HG03196 (cell line): ENCODE measurements around the gene STXBP5L.
"Not testable (repeated sequence)": the region's sequence is repeated elsewhere in the genome, so short reads cannot be mapped to it uniquely, and the experiment has no call there.

Source experiments
- ATAC-seq: cut with Tn5 transposase; IDR thresholded peaks from one replicate; pipeline ENCODE4 v1.9.1; 2021; ENCODE audit not compliant: unreplicated experiment

Gene STXBP5L

GRCh38 chr3:121223116-121223515 is 315.1 kb downstream of the STXBP5L start:
- no peak for ATAC-seq

DNA sequence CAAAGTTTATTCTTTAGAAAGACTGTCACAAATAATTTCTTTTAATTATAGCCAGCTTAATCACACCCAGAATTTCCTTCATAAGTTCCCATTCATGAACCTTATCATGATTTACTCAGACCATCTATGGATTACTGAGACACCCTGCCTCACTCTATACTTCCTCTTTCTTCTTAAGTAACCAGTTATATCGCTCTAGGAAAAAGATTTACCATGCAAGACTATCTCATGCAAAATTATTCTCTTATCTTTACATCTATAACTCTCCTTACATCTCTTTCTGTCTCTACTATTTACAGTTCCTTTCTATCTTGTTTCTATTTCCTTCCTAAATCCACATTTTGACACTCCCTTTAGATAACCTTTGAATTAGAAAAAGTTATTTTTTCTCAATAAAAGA is 321.0 kb downstream of the STXBP5L start:
- no peak for ATAC-seq

GRCh38 chr3:121230194-121230593 is 322.2 kb downstream of the STXBP5L start:
- not testable (repeated sequence) for ATAC-seq

GRCh38 chr3:121231872-121232271 is 323.9 kb downstream of the STXBP5L start:
- no peak for ATAC-seq

DNA sequence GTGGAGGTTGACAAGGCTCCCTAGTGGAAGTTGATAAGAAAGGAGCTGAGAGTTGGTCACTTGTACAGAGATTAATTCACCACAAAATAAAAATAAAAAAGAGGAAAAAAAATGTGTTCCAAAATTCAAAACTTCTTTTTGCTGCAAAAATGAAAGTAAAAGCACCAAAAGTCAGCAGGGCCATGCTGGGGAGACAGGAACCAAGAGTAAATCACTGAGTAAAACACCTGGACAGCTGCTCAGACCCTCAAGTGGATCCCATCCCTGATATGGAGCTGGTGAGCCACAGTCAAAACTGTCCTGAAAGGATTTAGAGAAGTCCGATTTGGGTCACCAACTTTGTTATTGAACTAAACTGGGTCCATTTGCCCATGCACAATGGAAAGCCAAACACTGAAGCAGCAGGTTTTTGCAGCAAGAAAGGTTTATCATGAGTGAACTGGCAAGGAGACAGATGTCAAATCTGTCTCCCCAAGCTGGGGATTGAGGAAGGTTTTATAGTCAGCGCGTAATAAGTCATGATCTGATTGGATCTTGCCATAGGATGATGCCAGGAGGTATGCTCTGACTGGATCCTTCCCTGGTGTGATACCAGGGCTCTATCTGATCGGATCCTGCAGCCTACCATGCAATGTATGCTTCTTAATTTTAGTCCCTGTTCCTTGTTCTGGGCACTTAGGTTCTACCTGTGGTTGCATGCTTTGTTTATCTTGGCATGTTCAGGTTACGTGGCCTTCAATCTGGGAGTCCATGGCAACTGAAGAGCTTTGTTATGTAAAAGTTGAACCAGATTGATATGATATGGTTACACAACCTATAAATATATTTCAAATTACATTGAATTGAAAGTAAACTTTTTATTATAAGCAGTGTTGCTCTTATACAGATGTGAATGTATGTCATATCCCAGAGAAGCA is 324.6 kb downstream of the STXBP5L start:
- ATAC-seq, result no peak

DNA sequence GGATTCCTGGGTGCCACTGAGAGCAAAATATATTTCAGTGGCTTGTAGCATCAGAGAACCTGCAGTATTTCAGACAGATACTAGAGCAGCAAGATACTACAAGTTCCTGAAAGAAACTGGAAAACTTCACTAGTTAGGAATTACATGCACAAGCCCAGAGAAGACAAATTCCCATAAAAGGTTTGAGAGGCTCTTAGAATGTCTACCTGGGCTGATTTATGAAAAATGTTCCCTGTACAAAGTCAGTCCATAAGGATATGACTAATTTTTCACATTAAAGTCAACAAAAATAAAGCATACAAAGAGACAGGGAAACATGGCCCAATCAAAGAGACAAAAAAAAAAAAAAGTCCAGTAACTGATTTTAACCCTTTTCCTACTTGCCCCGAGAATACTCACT is 335.2 kb downstream of the STXBP5L start:
- no peak for ATAC-seq

GRCh38 chr3:121252676-121253075 is 344.7 kb downstream of the STXBP5L start:
- no peak for ATAC-seq

DNA sequence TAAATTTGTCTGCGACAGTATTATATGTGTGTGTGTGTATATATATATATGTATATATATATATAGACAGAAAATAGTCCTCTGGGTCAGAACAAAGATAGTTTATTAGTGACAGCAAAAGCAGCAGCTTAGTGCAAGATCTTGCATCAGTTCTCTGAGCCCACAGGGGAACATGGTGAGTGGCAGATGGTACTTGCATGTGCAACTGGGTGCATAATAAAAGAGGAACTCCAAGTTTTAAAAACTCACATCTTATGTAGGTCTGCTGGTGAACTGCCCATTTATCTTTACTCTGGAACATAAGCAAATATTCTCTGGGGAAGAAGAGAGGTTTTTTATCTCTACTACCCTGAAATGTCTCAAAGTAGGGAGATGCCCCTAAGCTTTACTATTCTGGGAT is 361.4 kb downstream of the STXBP5L start:
- no peak for ATAC-seq

DNA sequence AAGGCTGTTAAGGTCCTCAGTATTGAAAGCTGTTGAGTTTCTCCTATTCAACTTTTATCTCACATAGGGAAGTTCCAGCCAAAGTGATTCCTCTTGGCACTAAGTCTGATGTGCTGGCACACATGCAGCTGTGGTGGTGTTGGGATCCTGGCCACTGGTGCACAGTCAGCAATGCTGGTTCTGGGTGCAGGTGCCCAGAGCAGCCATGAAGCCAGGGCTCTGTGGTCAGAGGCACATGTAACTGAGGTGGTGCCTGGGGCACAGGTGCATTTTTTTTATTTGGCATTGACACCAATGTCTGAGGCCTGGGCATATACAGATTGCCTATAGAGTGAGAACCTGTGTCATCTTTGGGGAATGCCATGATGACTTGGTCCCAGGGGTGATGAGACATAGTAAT is 366.4 kb downstream of the STXBP5L start:
- ATAC-seq, result no peak

- no peak for ATAC-seq
Measured at GRCh38 chr3:121295452-121295851, 387.4 kb downstream of the STXBP5L start.

DNA sequence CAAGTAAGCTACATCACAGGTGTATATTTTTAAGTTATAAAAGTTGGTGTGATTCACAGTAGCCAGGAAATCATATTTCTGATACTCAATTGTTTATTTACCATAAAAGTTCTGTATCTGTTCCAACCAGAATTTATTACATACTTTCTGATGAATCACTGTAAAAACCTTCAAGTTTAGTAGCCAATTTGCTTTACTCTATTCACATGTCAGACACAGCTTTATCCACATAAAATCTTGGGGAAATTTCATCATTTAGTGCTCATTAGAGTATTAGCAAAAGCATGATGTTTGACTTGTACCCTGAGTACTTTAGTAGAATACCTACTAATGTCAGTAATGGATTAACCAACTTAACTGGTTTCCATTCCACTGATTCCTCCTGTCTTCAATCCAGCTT is 388.0 kb downstream of the STXBP5L start:
- no peak for ATAC-seq

GRCh38 chr3:121324320-121324719 is 416.3 kb downstream of the STXBP5L start:
- ATAC-seq, result no peak

DNA sequence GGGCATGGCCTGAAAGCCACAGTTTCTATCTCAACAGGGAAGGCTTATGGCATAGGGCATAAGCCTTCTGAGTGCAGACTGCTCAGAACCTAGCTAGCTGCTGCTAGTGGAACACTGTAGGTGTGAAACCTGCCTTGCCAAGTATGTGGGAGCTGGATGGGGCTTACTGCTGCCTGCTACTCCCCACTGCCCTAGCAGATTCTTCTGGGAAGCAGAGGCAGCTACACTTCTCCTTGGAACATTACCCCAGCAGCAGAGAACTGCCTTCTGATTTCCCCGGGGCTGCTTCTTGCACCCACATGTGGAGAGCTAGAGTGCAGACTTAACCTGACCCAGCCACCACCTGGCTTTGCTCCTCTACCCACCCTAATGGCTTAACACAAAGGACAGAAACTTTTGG is 422.1 kb downstream of the STXBP5L start:
- no peak for ATAC-seq

DNA sequence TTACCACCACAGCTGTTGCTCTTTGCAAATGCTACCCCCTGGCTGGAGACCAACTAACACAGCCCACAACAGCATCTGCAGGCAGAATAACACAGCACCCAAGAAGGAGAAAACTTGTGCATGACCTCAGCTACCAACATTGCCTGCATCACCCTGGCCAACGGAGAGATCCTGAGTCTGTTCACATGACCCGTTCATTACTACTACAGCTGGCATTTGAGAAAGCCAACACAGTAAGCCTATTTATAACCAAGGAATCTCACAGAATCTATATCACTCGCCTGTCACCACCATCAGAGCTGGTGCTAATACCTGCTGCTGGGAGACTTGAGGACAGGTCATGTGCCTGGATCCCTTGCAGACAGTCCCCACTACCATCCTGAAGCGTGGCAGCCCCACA is 422.6 kb downstream of the STXBP5L start:
- no peak for ATAC-seq

- ATAC-seq, result not testable (repeated sequence)
Measured at GRCh38 chr3:121355960-121356359, 448.0 kb downstream of the STXBP5L start.

- ATAC-seq, result no peak
Measured at GRCh38 chr3:121362035-121362734, 454.2 kb downstream of the STXBP5L start.

GRCh38 chr3:121388308-121388707 is 480.3 kb downstream of the STXBP5L start:
- ATAC-seq, result not testable (repeated sequence)

GRCh38 chr3:121395967-121396366 is 488.0 kb downstream of the STXBP5L start:
- ATAC-seq, result not testable (repeated sequence)

GRCh38 chr3:121398051-121398450 is 490.0 kb downstream of the STXBP5L start:
- not testable (repeated sequence) for ATAC-seq

- ATAC-seq, result no peak
Measured at GRCh38 chr3:121399820-121400219, 491.8 kb downstream of the STXBP5L start.

GRCh38 chr3:121405631-121406030 is 497.6 kb downstream of the STXBP5L start:
- ATAC-seq, result no peak

DNA sequence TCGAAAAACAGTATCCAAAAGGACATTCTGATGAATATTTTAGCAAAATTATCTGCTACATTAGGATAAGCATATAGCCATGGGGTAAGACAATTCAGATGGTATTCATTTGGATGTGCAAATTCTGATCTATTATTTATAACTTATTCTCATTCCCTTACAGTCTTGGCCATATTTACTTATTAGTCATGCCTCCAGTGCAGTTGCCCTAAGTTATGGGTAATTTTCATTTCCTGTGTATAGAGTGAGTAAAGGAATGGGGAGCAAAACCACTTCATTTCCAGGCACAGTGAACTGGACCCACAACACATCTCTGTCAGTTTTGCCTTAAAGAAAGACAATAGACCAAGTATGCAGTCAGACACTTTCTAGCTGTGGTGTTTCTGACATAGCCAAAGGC is 503.5 kb downstream of the STXBP5L start:
- no peak for ATAC-seq
